IMR-90 (cell line): ENCODE results near the gene TEX36. TPM values are rescaled to one million over a fixed set of nuclear protein-coding genes. Genes with fewer than 3 reads are reported as not detected.

Source experiments
- ATAC-seq: fragments of 200-7000 bp; cut with Tn5 transposase; 2 replicates; pipeline ENCODE4 v1.9.1; 2020; ENCODE audit warnings: low read depth, mild to moderate bottlenecking, moderate library complexity
- BruUV-seq: library from RNA; stranded (reverse); fragments of 400-500 nt; replicated peaks from 2 replicates; lab custom pipeline; 2021; lab: Mats Ljungman, UMichigan
- CTCF ChIA-PET: fragments of 300-600 bp; formaldehyde crosslinking; extraction: SDS; loops from one replicate; lab custom pipeline; 2021; ENCODE audit warnings: antibody characterized with exemption; lab: Yijun Ruan, JAX
- POLR2A ChIA-PET: fragments of 300-600 bp; sonication (Branson Sonifier 250); formaldehyde crosslinking; loops from one replicate; lab custom pipeline; 2022; ENCODE audit warnings: antibody characterized with exemption; ENCODE audit not compliant: unreplicated experiment; lab: Charles Lee
- DNase-seq: peaks from one replicate; pipeline ENCODE4 v3.0.0; 2013
- H2AFZ ChIP-seq: replicated peaks from 2 replicates; pipeline ENCODE3; 2013; ENCODE audit warnings: low read length, mild to moderate bottlenecking; ENCODE audit not compliant: poor library complexity
- H2AK5ac ChIP-seq: 2 replicates; pipeline ENCODE4 v1.6.1; 2013; ENCODE audit warnings: low read depth, low read length, inconsistent platforms
- H2AK9ac ChIP-seq: replicated peaks from 2 replicates; pipeline ENCODE3; 2013; ENCODE audit warnings: mild to moderate bottlenecking, low read depth, low read length, moderate library complexity; ENCODE audit not compliant: poor library complexity
- H2BK120ac ChIP-seq: 2 replicates; pipeline ENCODE4 v1.6.1; 2013; ENCODE audit warnings: low read depth, low read length, inconsistent platforms
- H2BK15ac ChIP-seq: 3 replicates; pipeline ENCODE4 v1.6.1; 2013; ENCODE audit warnings: low read depth, low read length, inconsistent platforms
- H2BK20ac ChIP-seq: 2 replicates; pipeline ENCODE4 v1.6.1; 2013; ENCODE audit warnings: low read depth, mild to moderate bottlenecking, inconsistent platforms, low read length, moderate library complexity
- H2BK5ac ChIP-seq: 2 replicates; pipeline ENCODE4 v1.6.1; 2013; ENCODE audit warnings: mild to moderate bottlenecking, low read depth, low read length, inconsistent platforms; ENCODE audit not compliant: poor library complexity, severe bottlenecking
- H3K14ac ChIP-seq: replicated peaks from 2 replicates; pipeline ENCODE4 v1.6.1; 2013; ENCODE audit warnings: low read depth, low read length, inconsistent platforms
- H3K18ac ChIP-seq: 2 replicates; pipeline ENCODE4 v1.6.1; 2013; ENCODE audit warnings: low read depth, low read length, control low read depth
- H3K23ac ChIP-seq: 2 replicates; pipeline ENCODE4 v1.6.1; 2013; ENCODE audit warnings: low read depth, low read length, inconsistent platforms
- H3K27ac ChIP-seq: 2 replicates; pipeline ENCODE4 v1.5.1; 2013; ENCODE audit warnings: mild to moderate bottlenecking, control low read depth, low read length; ENCODE audit not compliant: insufficient read depth
- H3K27me3 ChIP-seq: 2 replicates; pipeline ENCODE4 v1.6.1; 2013; ENCODE audit warnings: low read length; ENCODE audit not compliant: control insufficient read depth, insufficient read depth
- H3K36me3 ChIP-seq: 2 replicates; pipeline ENCODE4 v1.6.1; 2013; ENCODE audit warnings: low read length, mixed read lengths; ENCODE audit not compliant: control insufficient read depth, insufficient read depth
- H3K4ac ChIP-seq: 2 replicates; pipeline ENCODE4 v1.6.1; 2013; ENCODE audit warnings: low read depth, low read length, inconsistent platforms
- H3K4me1 ChIP-seq: 2 replicates; pipeline ENCODE4 v1.6.1; 2013; ENCODE audit warnings: low read length, mixed read lengths; ENCODE audit not compliant: control insufficient read depth, insufficient read depth
- H3K4me2 ChIP-seq: 2 replicates; pipeline ENCODE4 v1.6.1; 2013; ENCODE audit warnings: low read depth, mild to moderate bottlenecking, control low read depth, low read length, moderate library complexity
- H3K4me3 ChIP-seq: 2 replicates; pipeline ENCODE4 v1.5.1; 2013; ENCODE audit warnings: low read depth, mild to moderate bottlenecking, control low read depth, low read length, moderate library complexity; ENCODE audit not compliant: insufficient read depth
- H3K56ac ChIP-seq: 2 replicates; pipeline ENCODE4 v1.6.1; 2013; ENCODE audit warnings: low read length, inconsistent platforms; ENCODE audit not compliant: insufficient read depth; ENCODE audit errors: extremely low read depth
- H3K79me1 ChIP-seq, 2 experiments: 2 replicates each; pipeline ENCODE4 v1.6.1; 2013; ENCODE audit warnings: low read length in 2 of 2, inconsistent platforms in 1 of 2, low read depth in 1 of 2
- H3K9ac ChIP-seq: 2 replicates; pipeline ENCODE4 v1.6.1; 2013; ENCODE audit warnings: low read depth, low read length, control low read depth
- H3K9me1 ChIP-seq: 2 replicates; pipeline ENCODE4 v1.6.1; 2013; ENCODE audit warnings: low read length, inconsistent platforms; ENCODE audit not compliant: insufficient read depth
- H3K9me3 ChIP-seq: 2 replicates; pipeline ENCODE4 v1.6.1; 2013; ENCODE audit warnings: low read length; ENCODE audit not compliant: control insufficient read depth, insufficient read depth
- H4K20me1 ChIP-seq: 2 replicates; pipeline ENCODE4 v1.6.1; 2013; ENCODE audit warnings: low read length, inconsistent platforms; ENCODE audit not compliant: insufficient read depth
- H4K5ac ChIP-seq: 2 replicates; pipeline ENCODE4 v1.6.1; 2013; ENCODE audit warnings: mild to moderate bottlenecking, low read depth, low read length, control low read depth
- H4K8ac ChIP-seq, 2 experiments: 2 replicates each; pipeline ENCODE4 v1.6.1; 2013; ENCODE audit warnings: low read depth in 2 of 2, low read length in 2 of 2, control low read depth in 1 of 2, inconsistent platforms in 1 of 2
- H4K91ac ChIP-seq: 2 replicates; pipeline ENCODE4 v1.6.1; 2013; ENCODE audit warnings: low read depth, low read length, inconsistent platforms; ENCODE audit not compliant: insufficient read depth
- BHLHE40 ChIP-seq: fragments of 150-350 bp; IDR thresholded peaks from 2 replicates; pipeline ENCODE4 v1.6.1; 2016; ENCODE audit warnings: mild to moderate bottlenecking, low read depth, low read length
- CEBPB ChIP-seq: IDR thresholded peaks from 2 replicates; pipeline ENCODE4 v1.6.1; 2012; ENCODE audit warnings: low read depth, low read length, improper control_type of control experiment
- CHD1 ChIP-seq: IDR thresholded peaks from 2 replicates; pipeline ENCODE4 v1.6.1; 2012; ENCODE audit warnings: low read depth, low read length, improper control_type of control experiment
- FOS ChIP-seq: fragments of 150-350 bp; IDR thresholded peaks from 2 replicates; pipeline ENCODE4 v1.6.1; 2016; ENCODE audit warnings: low read depth, low read length
- MAFK ChIP-seq: IDR thresholded peaks from 2 replicates; pipeline ENCODE4 v1.6.1; 2012; ENCODE audit warnings: low read depth, low read length, improper control_type of control experiment
- MAZ ChIP-seq: IDR thresholded peaks from 2 replicates; pipeline ENCODE4 v1.6.1; 2012; ENCODE audit warnings: low read depth, mild to moderate bottlenecking, low read length, improper control_type of control experiment, moderate library complexity, borderline replicate concordance
- MXI1 ChIP-seq: IDR thresholded peaks from 2 replicates; pipeline ENCODE4 v1.6.1; 2012; ENCODE audit warnings: low read depth, mild to moderate bottlenecking, low read length, moderate library complexity, borderline replicate concordance
- NFE2L2 ChIP-seq: fragments of 150-350 bp; IDR thresholded peaks from 2 replicates; pipeline ENCODE4 v1.6.1; 2016; ENCODE audit warnings: low read depth, mild to moderate bottlenecking, low read length
- POLR2A ChIP-seq: IDR thresholded peaks from 2 replicates; pipeline ENCODE4 v1.6.1; 2012; ENCODE audit warnings: mild to moderate bottlenecking, low read depth, low read length
- RAD21 ChIP-seq: IDR thresholded peaks from 2 replicates; pipeline ENCODE4 v1.6.1; 2012; ENCODE audit warnings: low read length, improper control_type of control experiment
- RCOR1 ChIP-seq: IDR thresholded peaks from 2 replicates; pipeline ENCODE4 v1.6.1; 2012; ENCODE audit warnings: mild to moderate bottlenecking, low read length, improper control_type of control experiment; ENCODE audit not compliant: insufficient replicate concordance
- RFX5 ChIP-seq: IDR thresholded peaks from 2 replicates; pipeline ENCODE4 v1.8.0; 2012; ENCODE audit warnings: low read depth, mild to moderate bottlenecking, low read length, moderate library complexity
- SMC3 ChIP-seq: fragments of 150-350 bp; IDR thresholded peaks from 2 replicates; pipeline ENCODE4 v1.6.1; 2016; ENCODE audit warnings: low read depth, mild to moderate bottlenecking, antibody characterized with exemption, low read length, moderate library complexity
- WGBS, 2 experiments: methylation state at CpG; one replicate each; pipeline versions ENCODE4 v1.1.5 to v1.1.7; 2013; ENCODE audit warnings: missing lambda C conversion rate in 2 of 2; ENCODE audit not compliant: insufficient read length in 1 of 2; ENCODE audit errors: extremely low coverage in 2 of 2; 5-methylcytosine and 5-hydroxymethylcytosine counted together
- dilution Hi-C: fragments of 300-500 bp; cut with HindIII; formaldehyde crosslinking; loops from one replicate; pipeline ENCODE4 v1.14.3; 2018; ENCODE audit warnings: low sequenced_read_pairs; ENCODE audit not compliant: unreplicated experiment
- in situ Hi-C: fragments of 300-500 bp; cut with MboI; formaldehyde crosslinking; loops from 3 replicates; pipeline ENCODE4 v1.14.3; 2019; ENCODE audit warnings: low sequenced_read_pairs, inconsistent platforms, mixed read lengths
- intact Hi-C: fragments of 100-400 bp; cut with micrococcal nuclease; formaldehyde crosslinking; loops from 2 replicates; pipeline ENCODE4 v1.10.0; 2022
- polyA plus RNA-seq, 3 experiments: library from polyadenylated mRNA; depleted of rRNA; stranded (reverse); fragments of >200 nt; gene quantifications; 2 replicates each; pipeline ENCODE4 v1.2.3, GENCODE V29; 2012; ENCODE audit warnings: low replicate concordance in 1 of 3
- total RNA-seq: library from RNA; depleted of rRNA; stranded (reverse); fragments of >200 nt; gene quantifications from 2 replicates; pipeline ENCODE4 v1.2.3, GENCODE V29; 2012
- TF ChIP-seq, protein P1 (sequence below): fragments of 150-350 bp; IDR thresholded peaks from 2 replicates; pipeline ENCODE4 v1.6.1; 2017; ENCODE audit warnings: mild to moderate bottlenecking, antibody characterized with exemption, low read length, low read depth
- TF ChIP-seq, protein P2 (sequence below): fragments of 150-350 bp; IDR thresholded peaks from 2 replicates; pipeline ENCODE4 v1.6.1; 2016; ENCODE audit warnings: low read depth, mild to moderate bottlenecking, low read length, moderate library complexity, borderline replicate concordance
- TF ChIP-seq, protein P3 (sequence below): conservative IDR thresholded peaks from 2 replicates; pipeline ENCODE4 v1.5.1; 2012; ENCODE audit warnings: mild to moderate bottlenecking, low read depth, low read length, improper control_type of control experiment

Gene TEX36
- total and polyA plus RNA-seq, 2 of the 4 experiments (the other 2 are of a cell fraction) = not detected

DNA sequence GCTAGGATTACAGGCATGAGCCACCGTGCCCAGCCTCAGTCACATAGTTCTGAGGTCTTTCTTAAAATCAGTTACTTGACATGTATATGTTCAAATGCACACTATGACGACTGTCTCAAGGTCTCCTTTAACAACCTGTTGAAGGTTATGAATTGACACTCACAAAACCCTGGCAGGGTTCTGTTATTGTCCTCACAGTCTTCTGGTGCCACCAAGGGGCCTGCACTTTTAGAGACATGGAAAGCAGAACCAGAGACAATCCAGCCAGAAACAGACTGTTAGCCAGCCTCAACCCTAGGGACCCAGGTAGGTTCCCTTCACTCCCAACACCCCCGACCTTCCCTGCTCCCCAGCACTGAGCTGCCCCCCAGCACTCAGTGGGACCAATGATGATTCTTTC lies 26.4 kb downstream of the TEX36 start:
- H3K56ac ChIP-seq = no peak overlapping the region
- H3K9me1 ChIP-seq = no peaks in the 10 kb centered on the region
- H3K79me1 ChIP-seq = no peaks in the 10 kb centered on the region
- no peaks in the 10 kb centered on the region for H3K36me3 ChIP-seq
- no peaks in the 10 kb centered on the region for H3K27me3 ChIP-seq
- POLR2A ChIA-PET = no interaction called here
- TF ChIP-seq RAD21 = no peak
- no peak for TF ChIP-seq CEBPB
- TF ChIP-seq, protein P1, sequence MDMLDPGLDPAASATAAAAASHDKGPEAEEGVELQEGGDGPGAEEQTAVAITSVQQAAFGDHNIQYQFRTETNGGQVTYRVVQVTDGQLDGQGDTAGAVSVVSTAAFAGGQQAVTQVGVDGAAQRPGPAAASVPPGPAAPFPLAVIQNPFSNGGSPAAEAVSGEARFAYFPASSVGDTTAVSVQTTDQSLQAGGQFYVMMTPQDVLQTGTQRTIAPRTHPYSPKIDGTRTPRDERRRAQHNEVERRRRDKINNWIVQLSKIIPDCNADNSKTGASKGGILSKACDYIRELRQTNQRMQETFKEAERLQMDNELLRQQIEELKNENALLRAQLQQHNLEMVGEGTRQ = no peak
- TF ChIP-seq, protein P2, sequence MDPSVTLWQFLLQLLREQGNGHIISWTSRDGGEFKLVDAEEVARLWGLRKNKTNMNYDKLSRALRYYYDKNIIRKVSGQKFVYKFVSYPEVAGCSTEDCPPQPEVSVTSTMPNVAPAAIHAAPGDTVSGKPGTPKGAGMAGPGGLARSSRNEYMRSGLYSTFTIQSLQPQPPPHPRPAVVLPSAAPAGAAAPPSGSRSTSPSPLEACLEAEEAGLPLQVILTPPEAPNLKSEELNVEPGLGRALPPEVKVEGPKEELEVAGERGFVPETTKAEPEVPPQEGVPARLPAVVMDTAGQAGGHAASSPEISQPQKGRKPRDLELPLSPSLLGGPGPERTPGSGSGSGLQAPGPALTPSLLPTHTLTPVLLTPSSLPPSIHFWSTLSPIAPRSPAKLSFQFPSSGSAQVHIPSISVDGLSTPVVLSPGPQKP = no peak
- TF ChIP-seq FOS = no peak
- TF ChIP-seq MAZ = no peak
- no peak for TF ChIP-seq CHD1
- TF ChIP-seq MXI1 = no peak
- no peak for TF ChIP-seq SMC3
- TF ChIP-seq NFE2L2 = no peak
- TF ChIP-seq MAFK = no peak
- no peak for TF ChIP-seq POLR2A
- TF ChIP-seq RCOR1 = no peak
- TF ChIP-seq, protein P3, sequence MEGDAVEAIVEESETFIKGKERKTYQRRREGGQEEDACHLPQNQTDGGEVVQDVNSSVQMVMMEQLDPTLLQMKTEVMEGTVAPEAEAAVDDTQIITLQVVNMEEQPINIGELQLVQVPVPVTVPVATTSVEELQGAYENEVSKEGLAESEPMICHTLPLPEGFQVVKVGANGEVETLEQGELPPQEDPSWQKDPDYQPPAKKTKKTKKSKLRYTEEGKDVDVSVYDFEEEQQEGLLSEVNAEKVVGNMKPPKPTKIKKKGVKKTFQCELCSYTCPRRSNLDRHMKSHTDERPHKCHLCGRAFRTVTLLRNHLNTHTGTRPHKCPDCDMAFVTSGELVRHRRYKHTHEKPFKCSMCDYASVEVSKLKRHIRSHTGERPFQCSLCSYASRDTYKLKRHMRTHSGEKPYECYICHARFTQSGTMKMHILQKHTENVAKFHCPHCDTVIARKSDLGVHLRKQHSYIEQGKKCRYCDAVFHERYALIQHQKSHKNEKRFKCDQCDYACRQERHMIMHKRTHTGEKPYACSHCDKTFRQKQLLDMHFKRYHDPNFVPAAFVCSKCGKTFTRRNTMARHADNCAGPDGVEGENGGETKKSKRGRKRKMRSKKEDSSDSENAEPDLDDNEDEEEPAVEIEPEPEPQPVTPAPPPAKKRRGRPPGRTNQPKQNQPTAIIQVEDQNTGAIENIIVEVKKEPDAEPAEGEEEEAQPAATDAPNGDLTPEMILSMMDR = no peak
- TF ChIP-seq BHLHE40 = no peak
- no peak for TF ChIP-seq RFX5
- H3K14ac ChIP-seq = no peak overlapping the region
- dilution Hi-C loops = no loop called here
- no peak overlapping the region for H4K8ac ChIP-seq
- DNase-seq (no peak), ATAC-seq (no peak)
- H2AK9ac ChIP-seq = no peak overlapping the region
- in situ Hi-C loops = no loop called here
- H4K20me1 ChIP-seq = no peaks in the 10 kb centered on the region
- H3K23ac ChIP-seq = no peak overlapping the region
- no peak overlapping the region for H3K27ac ChIP-seq
- 80% methylated on average over 1 of the region's 3 CpGs; no CpG with 5 or more reads in 1 of the 2 experiments for WGBS, 2 experiments
- no peak overlapping the region for H3K4me2 ChIP-seq
- H2AK5ac ChIP-seq = no peak overlapping the region
- no peak overlapping the region for H3K9ac ChIP-seq
- H3K18ac ChIP-seq = no peak overlapping the region
- no TSS peak for BruUV-seq
- CTCF ChIA-PET = no interaction called here
- H3K4me1 ChIP-seq = no peaks in the 10 kb centered on the region
- no peak overlapping the region for H2BK5ac ChIP-seq
- H3K9me3 ChIP-seq = no peaks in the 10 kb centered on the region
- no peak overlapping the region for H4K5ac ChIP-seq
- no peak overlapping the region for H2BK20ac ChIP-seq
- H2BK120ac ChIP-seq = no peak overlapping the region
- no peak overlapping the region for H2AFZ ChIP-seq
- no peak overlapping the region for H2BK15ac ChIP-seq
- H3K4me3 ChIP-seq = no peak overlapping the region
- no peak overlapping the region for H3K4ac ChIP-seq
- no peak overlapping the region for H4K91ac ChIP-seq
- intact Hi-C loops = loop anchor here (10.0 kb wide), 1 partner anchor 162 kb away; no protein-coding TSS in a partner anchor
